ENCODE measurements around the gene UFD1. TPM values are rescaled to one million over a fixed set of nuclear protein-coding genes. Genes with fewer than 3 reads are reported as not detected.

Gene UFD1
- total and polyA plus RNA-seq, 2 of the 13 experiments (the other 11 are each of a cell fraction or from before 2014, with no cell fraction given) = 47.9 to 51.1 TPM

GRCh38 chr22:19479355-19480172 lies 571 bp upstream of the UFD1 start, which contains the start of gene CDC45 (continued):
- TF ChIP-seq, protein P1, sequence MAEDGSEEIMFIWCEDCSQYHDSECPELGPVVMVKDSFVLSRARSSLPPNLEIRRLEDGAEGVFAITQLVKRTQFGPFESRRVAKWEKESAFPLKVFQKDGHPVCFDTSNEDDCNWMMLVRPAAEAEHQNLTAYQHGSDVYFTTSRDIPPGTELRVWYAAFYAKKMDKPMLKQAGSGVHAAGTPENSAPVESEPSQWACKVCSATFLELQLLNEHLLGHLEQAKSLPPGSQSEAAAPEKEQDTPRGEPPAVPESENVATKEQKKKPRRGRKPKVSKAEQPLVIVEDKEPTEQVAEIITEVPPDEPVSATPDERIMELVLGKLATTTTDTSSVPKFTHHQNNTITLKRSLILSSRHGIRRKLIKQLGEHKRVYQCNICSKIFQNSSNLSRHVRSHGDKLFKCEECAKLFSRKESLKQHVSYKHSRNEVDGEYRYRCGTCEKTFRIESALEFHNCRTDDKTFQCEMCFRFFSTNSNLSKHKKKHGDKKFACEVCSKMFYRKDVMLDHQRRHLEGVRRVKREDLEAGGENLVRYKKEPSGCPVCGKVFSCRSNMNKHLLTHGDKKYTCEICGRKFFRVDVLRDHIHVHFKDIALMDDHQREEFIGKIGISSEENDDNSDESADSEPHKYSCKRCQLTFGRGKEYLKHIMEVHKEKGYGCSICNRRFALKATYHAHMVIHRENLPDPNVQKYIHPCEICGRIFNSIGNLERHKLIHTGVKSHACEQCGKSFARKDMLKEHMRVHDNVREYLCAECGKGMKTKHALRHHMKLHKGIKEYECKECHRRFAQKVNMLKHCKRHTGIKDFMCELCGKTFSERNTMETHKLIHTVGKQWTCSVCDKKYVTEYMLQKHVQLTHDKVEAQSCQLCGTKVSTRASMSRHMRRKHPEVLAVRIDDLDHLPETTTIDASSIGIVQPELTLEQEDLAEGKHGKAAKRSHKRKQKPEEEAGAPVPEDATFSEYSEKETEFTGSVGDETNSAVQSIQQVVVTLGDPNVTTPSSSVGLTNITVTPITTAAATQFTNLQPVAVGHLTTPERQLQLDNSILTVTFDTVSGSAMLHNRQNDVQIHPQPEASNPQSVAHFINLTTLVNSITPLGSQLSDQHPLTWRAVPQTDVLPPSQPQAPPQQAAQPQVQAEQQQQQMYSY (CRISPR knock-in tag; IDR thresholded peaks at IDR 0.05) = no peak
- TF ChIP-seq ZFP36L1 (CRISPR knock-in tag; IDR thresholded peaks at IDR 0.05) = peak; percentile 75; the same call in 1 of the 2 replicates
- TF ChIP-seq, protein P2, sequence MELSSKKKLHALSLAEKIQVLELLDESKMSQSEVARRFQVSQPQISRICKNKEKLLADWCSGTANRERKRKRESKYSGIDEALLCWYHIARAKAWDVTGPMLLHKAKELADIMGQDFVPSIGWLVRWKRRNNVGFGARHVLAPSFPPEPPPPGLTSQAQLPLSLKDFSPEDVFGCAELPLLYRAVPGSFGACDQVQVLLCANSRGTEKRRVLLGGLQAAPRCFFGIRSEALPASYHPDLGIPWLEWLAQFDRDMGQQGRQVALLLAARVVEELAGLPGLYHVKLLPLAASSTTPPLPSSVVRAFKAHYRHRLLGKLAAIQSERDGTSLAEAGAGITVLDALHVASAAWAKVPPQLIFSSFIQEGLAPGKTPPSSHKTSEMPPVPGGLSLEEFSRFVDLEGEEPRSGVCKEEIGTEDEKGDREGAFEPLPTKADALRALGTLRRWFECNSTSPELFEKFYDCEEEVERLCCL (CRISPR knock-in tag; IDR thresholded peaks at IDR 0.05; ENCODE audit: borderline replicate concordance) = no peak
- no peak for TF ChIP-seq ZKSCAN5 (CRISPR knock-in tag; IDR thresholded peaks at IDR 0.05)
- no peak for TF ChIP-seq HHEX (CRISPR knock-in tag; IDR thresholded peaks at IDR 0.05)
- no peak for TF ChIP-seq PBX3 (CRISPR knock-in tag; IDR thresholded peaks at IDR 0.05; ENCODE audit: borderline replicate concordance)
- TF ChIP-seq ZNF589 (CRISPR knock-in tag; conservative IDR thresholded peaks at IDR 0.05) = no peak
- no peak for TF ChIP-seq ZNF34 (CRISPR knock-in tag; IDR thresholded peaks at IDR 0.05; ENCODE audit: borderline replicate concordance)
- TF ChIP-seq, protein P3, sequence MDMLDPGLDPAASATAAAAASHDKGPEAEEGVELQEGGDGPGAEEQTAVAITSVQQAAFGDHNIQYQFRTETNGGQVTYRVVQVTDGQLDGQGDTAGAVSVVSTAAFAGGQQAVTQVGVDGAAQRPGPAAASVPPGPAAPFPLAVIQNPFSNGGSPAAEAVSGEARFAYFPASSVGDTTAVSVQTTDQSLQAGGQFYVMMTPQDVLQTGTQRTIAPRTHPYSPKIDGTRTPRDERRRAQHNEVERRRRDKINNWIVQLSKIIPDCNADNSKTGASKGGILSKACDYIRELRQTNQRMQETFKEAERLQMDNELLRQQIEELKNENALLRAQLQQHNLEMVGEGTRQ (IDR thresholded peaks at IDR 0.05; ENCODE audit: low read depth, low read length) = no peak
- TF ChIP-seq, protein P3 (CRISPR knock-in tag; IDR thresholded peaks at IDR 0.05; ENCODE audit: borderline replicate concordance) = no peak
- no peak for TF ChIP-seq SMYD3 (CRISPR knock-in tag; IDR thresholded peaks at IDR 0.05)
- no peak for TF ChIP-seq PTBP1 (IDR thresholded peaks at IDR 0.05; ENCODE audit: low read depth, low read length, poor library complexity, severe bottlenecking)
- TF ChIP-seq, protein P4, sequence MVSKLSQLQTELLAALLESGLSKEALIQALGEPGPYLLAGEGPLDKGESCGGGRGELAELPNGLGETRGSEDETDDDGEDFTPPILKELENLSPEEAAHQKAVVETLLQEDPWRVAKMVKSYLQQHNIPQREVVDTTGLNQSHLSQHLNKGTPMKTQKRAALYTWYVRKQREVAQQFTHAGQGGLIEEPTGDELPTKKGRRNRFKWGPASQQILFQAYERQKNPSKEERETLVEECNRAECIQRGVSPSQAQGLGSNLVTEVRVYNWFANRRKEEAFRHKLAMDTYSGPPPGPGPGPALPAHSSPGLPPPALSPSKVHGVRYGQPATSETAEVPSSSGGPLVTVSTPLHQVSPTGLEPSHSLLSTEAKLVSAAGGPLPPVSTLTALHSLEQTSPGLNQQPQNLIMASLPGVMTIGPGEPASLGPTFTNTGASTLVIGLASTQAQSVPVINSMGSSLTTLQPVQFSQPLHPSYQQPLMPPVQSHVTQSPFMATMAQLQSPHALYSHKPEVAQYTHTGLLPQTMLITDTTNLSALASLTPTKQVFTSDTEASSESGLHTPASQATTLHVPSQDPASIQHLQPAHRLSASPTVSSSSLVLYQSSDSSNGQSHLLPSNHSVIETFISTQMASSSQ (IDR thresholded peaks at IDR 0.05; ENCODE audit: low read depth) = no peak
- TF ChIP-seq, protein P4 (CRISPR knock-in tag; IDR thresholded peaks at IDR 0.05; ENCODE audit: borderline replicate concordance) = peak; percentile 34; the same call in 1 of the 2 replicates
- no peak for TF ChIP-seq ZNF317 (CRISPR knock-in tag; IDR thresholded peaks at IDR 0.05)
- TF ChIP-seq PHB2 (IDR thresholded peaks at IDR 0.05; ENCODE audit: partially characterized antibody) = no peak

Data from HepG2 (cell line).